GM19455 (cell line): ENCODE results near the gene CD200R1.
"Not testable (repeated sequence)": the region's sequence is repeated elsewhere in the genome, so short reads cannot be mapped to it uniquely, and the experiment has no call there.

Experiments
- ATAC-seq: cut with Tn5 transposase; IDR thresholded peaks from one replicate; pipeline ENCODE4 v1.9.1; 2021; ENCODE audit not compliant: unreplicated experiment

Gene CD200R1

DNA sequence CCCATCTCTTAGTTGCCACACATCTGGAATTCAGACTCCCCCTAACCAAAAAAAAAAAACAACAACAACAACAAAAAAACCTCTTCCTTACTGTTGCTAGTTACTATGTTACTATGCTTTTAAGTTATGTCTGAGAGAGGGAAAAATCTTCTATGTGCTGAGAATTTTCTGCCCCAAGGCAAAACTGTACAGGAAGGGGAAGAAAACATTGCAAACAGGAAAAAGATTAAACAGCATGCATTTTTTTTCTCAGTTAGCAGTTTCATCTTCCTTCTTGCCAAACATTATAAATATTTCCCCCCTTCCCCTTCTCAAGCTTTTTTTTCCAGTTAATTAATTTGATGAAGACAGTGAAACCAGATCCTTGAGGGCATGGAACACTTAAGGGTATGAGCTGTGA is 1.1 kb upstream of the CD200R1 start:
- no peak for ATAC-seq

DNA sequence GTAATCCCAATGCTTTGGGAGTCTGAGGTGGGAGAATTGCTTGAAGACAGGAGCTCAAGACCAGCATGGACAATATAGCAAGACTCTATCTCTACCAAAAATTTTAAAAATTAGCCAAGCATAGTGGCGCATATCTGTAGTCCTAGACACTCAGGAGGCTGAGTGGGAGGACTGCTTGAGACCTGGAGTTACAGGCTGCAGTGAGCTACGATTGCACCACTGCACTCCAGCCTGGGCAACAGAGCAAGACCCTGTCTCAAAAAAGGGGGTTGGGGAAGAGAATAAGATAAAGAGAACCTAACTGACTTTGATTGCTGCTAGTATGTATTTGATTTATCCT is 755 bp downstream of the CD200R1 start:
- peak; percentile 32 for ATAC-seq

DNA sequence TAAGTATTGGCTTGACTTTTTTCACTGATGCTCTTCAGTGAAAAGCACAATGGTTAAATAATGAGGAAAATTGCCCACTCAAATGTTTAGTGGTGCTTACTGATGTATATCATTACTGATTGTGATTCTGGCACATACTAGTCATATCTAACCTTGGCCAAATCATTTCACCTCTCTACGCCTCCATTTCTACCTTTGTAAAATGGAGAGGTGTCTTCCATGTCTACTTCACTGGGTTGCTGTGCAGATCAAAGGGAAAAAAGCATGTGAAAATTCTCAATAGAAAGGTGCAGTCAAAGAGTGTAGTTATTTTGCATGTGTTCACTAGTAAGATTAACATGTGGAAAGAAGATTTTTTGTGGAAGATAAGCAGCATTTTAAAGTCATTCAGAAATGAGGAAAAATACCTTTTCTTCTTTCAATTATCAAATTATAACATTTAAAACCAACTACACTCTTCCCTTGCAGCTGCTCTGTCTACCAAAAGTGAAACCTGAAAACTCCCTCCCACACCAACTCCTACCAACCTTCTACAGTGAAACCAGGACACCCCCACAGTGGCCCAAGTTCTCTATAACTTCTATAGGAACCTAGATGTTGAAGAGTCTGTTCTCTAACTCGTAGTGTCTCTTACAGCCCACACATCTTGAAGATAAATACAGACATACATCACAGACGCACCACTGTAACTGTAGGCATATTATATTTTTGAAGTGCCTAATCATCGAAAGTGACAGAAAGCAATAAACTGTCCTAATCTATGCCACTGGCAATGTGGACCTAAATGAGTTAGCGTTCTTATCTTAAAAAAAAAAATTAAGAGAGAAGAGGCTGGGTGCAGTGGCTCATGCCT is 1.4 kb downstream of the CD200R1 start:
- peak; percentile 86 for ATAC-seq

DNA sequence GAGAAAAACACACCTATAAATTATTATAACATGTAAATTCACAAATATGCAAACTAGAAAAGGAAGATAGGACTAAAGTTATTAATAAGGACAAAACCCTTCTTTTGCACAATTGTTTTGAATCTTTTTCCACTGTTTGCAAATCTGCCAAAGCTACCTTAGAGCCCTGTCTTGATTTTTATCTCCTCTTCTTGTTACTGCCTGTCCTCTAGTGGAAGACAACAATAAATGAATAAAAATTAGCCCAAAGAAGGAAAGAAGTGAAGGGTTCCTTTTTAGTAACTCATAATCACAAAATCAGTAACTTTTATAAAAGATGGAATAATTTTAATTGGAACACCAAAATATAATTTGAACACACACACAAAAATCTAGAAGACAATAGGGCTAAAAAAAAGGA is 2.7 kb downstream of the CD200R1 start:
- no peak for ATAC-seq

DNA sequence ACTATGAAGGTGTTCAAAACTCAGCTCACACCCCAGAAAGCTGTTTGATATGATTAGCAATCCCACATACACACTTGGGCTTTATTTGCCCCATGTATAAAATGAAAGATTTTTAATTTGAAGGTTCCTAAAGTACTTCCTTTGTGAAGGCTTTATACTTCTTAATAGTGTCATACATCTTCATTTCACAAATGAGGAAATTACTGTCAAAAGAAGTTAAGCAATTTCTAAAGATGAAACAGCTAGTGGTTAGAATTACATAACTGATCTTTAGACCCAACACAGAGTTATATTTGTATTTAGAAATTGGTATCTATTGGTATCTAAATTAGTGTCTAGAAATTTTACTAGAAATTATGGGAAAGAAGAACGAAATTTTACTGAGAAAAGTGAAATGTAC is 7.1 kb downstream of the CD200R1 start:
- no peak for ATAC-seq

DNA sequence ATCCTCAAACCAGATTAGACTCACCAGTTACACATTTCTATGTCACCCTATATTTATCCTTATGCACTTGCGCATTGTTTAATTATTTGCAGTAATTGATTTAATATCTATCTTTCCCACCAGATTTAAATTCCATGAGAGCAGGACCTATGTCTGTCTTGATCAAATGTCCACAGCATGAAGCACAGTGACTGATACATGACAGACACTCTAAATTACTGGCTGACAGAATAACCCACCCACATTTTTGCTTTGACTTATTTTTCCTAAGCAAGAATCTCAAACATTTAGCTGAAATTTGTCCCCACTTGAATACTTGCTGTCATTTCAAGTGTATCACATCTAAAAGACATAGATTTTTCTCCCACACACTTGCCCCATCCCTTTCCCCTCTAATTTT is 7.5 kb downstream of the CD200R1 start:
- ATAC-seq, result no peak

DNA sequence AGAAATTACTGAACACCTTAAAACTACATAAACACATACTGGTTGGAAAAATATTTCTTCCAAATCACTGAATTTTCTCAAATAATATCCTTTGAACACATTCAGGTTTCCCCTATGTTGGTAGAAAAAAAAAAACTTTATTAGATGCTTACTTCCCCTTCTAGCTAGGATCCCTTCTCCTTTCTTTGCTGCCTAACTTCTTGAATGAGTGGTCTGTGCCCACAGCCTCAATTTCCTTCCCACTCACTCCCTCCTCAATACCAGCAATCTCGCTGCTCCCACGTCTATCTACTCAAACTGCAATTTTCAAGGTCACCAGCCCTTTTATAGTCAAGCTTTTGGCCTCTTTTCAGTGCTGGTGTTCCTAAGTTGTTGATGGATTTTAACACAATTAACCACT is 8.3 kb downstream of the CD200R1 start:
- no peak for ATAC-seq

DNA sequence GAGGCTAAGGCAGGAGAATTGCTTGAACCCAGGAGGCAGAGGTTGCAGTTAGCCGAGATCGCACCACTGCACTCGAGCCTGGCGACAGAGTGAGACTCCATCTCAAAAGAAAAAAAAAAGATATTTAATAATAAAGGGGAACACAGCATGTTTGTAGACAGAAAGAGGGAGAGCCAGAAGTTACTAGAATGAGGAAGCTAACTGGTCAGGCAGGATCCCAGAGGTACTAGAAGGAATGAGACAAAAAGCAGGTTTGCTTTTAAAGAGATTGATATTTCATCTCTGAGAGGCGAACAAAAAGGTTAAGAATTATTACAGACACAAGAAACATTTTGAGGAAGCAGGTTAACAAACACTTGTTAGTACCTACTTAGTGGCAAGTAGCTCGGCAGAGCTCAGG is 9.2 kb downstream of the CD200R1 start:
- no peak for ATAC-seq

DNA sequence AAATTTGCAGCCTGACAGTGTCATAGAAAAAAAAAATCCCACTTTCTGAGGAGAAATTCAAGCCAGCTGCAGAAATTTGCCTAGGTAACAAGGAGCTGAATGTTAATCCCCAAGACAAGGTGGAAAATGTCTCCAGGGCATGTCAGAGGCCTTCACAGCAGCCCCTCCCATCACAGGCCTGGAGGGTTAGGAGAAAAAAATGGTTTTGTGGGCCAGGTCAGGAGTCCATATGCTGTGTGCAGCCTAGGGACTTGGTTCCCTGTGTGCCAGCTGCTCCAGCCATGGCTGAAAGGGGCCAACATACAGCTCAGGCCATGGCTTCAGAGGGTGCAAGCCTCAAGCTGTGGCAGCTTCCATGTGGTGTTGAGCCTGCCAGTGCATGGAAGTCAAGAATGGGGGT is 11.2 kb downstream of the CD200R1 start:
- ATAC-seq, result no peak

DNA sequence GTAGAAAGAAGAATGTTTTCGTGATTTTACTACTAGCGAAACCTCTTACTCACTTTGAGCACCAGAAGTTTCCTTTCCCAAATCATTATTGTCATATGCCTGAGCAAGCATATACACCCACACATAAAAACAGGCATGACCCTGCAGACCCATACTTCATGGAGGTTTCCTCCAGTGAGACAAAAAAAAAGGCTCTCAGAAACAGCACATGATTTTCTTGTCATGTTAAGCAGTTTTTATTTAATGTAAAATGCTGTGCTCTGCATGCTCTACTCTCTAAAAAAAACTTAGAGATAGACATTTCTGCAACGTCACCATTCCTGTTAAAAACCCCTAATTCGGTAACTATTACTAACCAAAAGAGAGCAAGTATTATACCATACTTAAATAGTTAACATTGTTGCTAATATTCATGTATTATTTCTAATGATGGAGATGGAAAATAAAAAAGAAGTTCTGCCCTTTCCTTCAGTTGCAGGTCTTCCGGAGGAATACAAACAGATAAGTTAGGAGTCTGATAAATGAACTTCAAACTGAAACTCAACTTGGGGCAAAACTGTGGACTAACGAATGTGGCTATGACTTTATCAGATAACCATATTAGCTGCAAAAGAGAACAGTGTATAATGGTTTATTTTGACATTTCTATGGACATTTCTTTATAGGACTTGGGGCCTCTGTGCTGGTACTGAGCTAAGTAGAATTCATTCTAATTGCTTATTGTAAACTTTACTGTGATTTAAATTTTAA is 15.9 kb downstream of the CD200R1 start:
- peak; percentile 68 for ATAC-seq

DNA sequence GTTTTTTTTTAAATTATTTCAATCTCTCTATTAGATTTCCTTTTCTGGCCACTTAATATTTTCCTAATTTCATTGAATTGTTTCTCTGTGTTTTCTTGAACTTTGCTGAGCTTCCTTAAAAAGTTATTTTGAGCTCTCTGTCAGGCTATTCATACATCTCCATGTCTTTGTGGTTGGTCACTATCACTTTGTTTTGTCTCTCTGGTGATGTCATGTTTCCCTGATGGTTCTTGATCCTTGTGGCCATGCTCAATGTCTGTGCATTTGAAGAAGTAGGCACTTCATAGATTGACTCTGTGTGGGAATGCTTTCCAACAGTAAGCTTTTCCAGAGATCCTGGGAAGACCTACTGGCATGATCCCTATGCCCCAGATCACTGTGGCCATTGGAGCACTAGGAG is 18.6 kb downstream of the CD200R1 start:
- ATAC-seq, result no peak

DNA sequence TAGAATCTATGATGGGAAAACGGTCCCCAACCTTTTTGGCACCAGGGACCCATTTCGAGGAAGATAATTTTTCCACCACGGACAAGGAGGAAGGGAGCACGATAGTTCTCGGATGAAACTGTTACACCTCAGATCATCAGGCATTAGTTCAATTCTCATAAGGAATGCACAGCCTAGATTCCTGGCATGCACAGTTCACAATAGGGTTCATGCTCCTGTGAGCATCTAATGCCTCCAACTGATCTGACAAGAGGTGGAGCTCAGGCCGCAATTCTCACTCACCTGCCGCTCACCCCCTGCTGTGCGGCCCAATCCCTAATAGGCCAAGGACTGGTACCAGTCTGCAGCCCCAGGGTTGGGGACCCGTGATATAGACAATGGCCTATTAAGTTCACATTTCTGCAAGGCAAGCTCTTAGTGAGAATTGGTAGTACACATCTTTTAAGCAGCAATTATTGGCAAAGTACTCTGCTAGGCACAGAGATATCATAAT is 26.5 kb downstream of the CD200R1 start:
- ATAC-seq, result no peak

DNA sequence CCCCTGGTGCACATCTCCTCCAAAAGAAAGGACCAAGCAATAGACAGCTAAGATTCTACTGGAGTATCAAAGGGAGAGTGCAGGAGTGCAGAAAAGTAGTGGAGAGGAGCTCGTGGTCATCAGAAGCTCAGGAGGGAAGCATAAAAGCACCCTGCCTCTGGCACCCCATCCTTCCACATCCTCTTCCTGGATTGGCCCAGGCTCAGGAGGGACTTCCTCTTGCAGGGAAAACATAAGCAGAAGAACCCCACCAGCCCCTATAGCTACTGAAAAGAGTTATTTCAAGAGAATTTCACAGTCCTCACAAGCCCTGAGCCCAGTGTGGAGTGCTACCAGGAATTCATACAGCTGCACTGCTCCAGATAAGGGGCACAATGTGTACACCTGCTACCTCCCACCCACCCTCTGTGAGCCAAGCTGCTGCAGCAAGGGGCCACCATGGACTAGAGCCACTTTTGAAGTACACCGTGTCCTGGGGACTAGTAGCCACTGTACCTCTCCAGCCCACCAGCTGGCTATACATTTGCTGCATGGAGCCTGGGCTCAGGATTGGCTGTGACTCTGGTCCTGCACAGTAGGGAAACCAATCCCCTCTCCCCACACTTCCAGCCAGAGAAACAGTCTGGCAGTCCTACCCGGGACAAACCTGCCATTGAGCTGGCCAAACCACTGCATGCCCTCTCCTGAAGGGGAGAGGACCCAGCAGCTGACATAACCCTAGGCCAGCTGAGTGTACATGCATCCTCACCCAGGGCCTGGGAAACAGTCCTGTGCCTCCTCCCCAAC is 43.0 kb downstream of the CD200R1 start:
- no peak for ATAC-seq

DNA sequence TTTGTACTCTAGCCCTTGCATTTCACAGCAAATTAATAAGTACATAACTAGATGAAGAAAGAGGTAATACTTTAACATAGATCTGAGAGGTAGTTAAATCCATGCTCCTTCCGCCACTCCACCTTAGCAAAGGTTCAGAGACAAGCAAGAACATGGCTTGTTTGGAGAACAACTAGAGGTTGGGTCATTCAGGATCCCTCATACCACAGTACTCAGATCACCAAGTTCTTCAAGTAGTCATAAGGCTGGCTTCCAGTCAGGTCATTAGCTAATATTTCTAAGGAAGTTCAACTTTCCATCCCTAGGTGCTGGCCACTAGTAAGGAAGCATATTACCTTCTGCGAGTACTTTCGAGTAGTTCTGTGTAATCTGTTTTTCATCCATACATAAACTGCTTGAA is 44.1 kb downstream of the CD200R1 start:
- ATAC-seq, result no peak

DNA sequence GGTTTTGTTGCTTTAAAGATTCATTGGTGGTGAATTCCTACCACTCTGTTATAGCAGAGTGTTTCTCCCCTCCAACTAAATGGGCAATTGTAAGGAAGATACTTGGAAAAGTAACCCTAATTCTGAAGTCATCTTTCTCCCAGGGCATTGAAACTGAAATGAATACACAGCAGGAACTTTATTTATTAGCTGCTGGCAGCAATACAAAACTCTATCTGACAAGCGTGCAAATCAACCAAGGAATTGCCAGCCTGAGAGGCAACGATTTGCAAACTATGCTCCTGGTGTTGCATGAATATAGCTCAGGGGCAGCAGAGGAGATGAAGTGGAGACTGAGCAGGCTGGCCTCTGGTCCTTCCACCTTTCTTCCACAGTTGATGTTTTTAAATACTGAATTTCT is 48.9 kb downstream of the CD200R1 start:
- no peak for ATAC-seq

DNA sequence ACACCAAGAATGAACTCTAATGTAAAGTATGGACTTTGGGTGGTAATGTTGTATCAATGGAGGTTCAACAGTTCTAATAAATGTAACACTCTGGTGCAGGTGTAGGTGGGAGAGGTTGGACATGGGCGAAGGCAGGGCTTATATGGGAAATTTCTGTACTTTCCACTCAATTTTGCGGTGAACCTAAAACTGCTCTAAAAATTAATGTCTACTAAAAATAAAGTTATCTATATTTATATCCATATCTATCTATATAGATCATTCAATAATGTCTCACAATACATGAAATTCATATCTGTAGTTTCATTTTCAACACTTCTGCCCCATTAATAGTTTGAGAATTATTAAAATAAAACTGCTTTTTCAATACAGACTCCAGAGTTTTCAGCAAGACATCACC is 49.3 kb downstream of the CD200R1 start:
- ATAC-seq, result no peak

DNA sequence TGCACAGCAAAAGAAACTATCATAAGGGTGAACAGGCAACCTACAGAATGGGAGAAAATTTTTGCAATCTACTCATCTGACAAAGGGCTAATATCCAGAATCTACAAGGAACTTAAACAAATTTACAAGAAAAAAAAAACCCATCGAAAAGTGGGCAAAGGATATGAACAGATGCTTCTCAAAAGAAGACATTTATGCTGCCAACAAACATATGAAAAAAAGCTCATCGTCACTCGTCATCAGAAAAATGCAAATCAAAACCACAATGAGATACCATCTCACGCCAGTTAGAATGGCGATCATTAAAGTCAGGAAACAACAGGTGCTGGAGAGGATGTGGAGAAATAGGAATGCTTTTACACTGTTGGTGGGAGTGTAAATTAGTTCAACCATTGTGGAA is 55.4 kb downstream of the CD200R1 start:
- ATAC-seq, result not testable (repeated sequence)

DNA sequence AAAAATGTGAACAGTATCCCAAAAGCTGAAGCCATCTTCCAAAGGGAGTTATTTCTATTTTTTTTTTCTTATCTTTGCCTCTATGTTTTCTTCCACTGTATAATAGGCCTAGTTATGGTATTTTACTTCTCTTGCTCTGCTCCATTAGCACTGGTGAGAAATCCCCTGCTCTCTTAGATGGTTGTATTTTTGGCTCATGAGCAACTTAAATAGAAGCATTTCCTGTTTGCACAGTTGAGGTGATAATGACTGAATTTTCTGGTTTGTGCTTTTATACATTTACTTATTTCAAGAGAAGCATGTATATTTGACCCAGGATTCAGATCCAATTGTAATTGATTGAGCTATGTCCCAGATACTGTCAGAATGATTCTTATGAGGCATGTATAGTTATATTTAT is 66.7 kb downstream of the CD200R1 start:
- peak; percentile 88 for ATAC-seq

DNA sequence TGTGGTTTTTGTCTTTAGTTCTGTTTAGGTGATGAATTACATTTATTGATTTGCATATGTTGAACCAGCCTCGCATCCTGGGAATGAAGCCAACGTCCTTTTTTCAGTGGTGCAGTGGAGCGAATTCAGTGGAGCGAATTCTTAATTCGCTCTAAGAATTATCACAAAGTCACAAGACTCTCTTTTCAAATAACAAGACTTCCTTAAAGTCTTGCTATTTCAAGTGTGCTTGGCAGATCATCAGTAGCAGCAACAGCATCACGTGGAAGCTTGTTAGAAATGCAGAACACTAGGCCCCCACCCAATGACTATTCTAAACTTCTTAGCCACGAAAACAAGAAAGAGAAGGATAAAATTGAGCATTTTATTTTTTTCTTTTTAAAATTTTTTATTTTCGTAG is 70.1 kb downstream of the CD200R1 start:
- no peak for ATAC-seq

DNA sequence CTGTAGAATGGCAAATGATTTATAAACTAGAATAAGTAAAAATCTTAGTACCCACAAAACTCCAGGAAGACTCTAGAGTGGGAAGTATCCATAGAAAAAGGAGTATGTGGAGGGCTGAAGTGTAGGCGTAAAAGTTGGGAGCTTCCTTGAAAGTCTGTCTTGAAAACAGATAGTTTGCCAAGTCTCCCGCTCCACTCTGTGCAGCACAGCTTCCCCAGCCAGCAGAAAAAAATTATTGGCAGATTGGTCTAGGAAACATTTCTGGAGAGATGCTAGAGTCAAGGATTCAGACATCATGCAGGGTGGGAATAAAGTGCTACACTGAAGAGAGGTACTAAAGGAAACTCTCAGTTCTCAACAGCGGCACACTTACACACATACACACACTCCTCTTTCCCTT is 74.8 kb downstream of the CD200R1 start:
- no peak for ATAC-seq

DNA sequence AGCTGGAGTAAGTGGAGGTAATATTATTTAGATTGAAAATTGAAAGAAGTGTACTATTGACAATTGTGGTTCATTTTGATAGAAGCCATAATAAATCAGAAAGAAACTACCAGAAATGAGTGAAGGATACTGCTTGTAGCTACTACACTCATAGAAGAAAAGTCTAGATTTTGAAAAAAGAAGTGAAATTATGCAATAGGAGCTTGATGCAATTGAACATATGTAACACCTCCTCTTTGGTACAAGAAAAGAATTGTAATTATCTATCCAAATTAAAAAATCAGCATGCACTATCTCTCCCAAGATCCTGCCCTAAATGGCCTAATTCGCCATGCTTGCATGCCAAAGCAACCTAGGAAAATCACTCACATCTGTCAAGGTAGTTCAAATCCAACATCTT is 77.1 kb downstream of the CD200R1 start:
- no peak for ATAC-seq

DNA sequence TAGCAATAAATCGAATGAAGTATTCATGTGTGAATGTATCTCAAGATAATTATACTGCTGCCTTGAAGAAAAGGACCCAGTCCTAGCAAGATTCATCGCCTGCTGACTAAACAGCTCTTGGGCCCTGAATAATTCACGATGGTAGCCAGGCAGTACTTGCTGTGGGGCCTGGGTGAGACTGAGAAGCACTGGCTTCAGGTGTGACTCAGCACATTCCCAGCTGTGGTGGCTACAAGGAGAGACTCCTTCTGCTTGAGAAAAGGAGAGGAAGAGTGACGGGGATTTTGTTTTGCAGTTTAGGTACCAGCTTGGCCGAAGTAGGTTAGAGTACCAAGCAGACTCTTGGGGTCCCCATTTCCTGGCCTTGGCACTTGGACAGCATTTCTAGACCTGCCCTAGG is 80.6 kb downstream of the CD200R1 start:
- ATAC-seq, result no peak
